Measurements from ENCODE around the gene NACC2. TPM values are rescaled to one million over a fixed set of nuclear protein-coding genes. Genes with fewer than 3 reads are reported as not detected.

Gene NACC2
- polyA plus RNA-seq, 1 donor (not counting 4 experiments of a cell fraction or from before 2014, with no cell fraction given): 4.6 TPM

GRCh38 chr9:136121801-136122200, 26.7 kb upstream of the NACC2 start:
- dilution Hi-C loops (cut with MboI; ENCODE audit: extremely low pct_ligation_motif_present, low sequenced_read_pairs): no loop called here
- no peak overlapping the region for H3K27ac ChIP-seq (ENCODE audit: control insufficient read depth, insufficient read depth, low read length)
- no peak overlapping the region for H2AFZ ChIP-seq (ENCODE audit: control insufficient read depth, low read length)
- peaks cover 13% of the 10 kb centered on the region for H3K79me2 ChIP-seq (ENCODE audit: control insufficient read depth, insufficient read depth, low read length)
- FAIRE-seq: no peak
- no peaks in the 10 kb centered on the region for H3K9me3 ChIP-seq (ENCODE audit: control insufficient read depth, low read depth, low read length)
- TF ChIP-seq CTCF (optimal IDR thresholded peaks at IDR 0.05 in 1 of 3, IDR thresholded peaks at IDR 0.05 in 1 of 3, conservative IDR thresholded peaks at IDR 0.05 in 1 of 3; ENCODE audit: extremely low read depth in 1 of 3, insufficient read depth in 2 of 3, low read length in 3 of 3): no peak
- DNase-seq (ENCODE audit: low read depth, low spot score): no peak
- H3K4me1 ChIP-seq (ENCODE audit: control insufficient read depth, extremely low read depth, insufficient read depth, low read length): peaks cover 19% of the 10 kb centered on the region
- no peaks in the 10 kb centered on the region for H3K9me1 ChIP-seq (ENCODE audit: control insufficient read depth, extremely low read depth, insufficient read depth, low read length)
- H3K4me2 ChIP-seq (ENCODE audit: control insufficient read depth, extremely low read depth, insufficient read depth, low read depth, low read length): no peak overlapping the region
- H4K20me1 ChIP-seq (ENCODE audit: control insufficient read depth, extremely low read depth, insufficient read depth, low read length): no peaks in the 10 kb centered on the region
- H3K9ac ChIP-seq (ENCODE audit: control insufficient read depth, extremely low read depth, insufficient read depth, low read length): no peak overlapping the region
- H3K27me3 ChIP-seq (ENCODE audit: control insufficient read depth, extremely low read depth, insufficient read depth, low read length): peaks cover under 1% of the 10 kb centered on the region
- no peak overlapping the region for H3K4me3 ChIP-seq (ENCODE audit: control insufficient read depth in 2 of 3, extremely low read depth in 1 of 3, insufficient read depth in 2 of 3, low read depth in 1 of 3, low read length in 3 of 3)
- no peaks in the 10 kb centered on the region for H3K36me3 ChIP-seq (ENCODE audit: control insufficient read depth in 2 of 2, extremely low read depth in 1 of 2, insufficient read depth in 2 of 2, low read length in 2 of 2)

GRCh38 chr9:136120438-136120844, 25.4 kb upstream of the NACC2 start:
- Histone ChIP-seq H3K4me3 (ENCODE audit: control insufficient read depth in 2 of 3, extremely low read depth in 1 of 3, insufficient read depth in 2 of 3, low read depth in 1 of 3, low read length in 3 of 3) (no peak overlapping the region), H3K79me2 (ENCODE audit: control insufficient read depth, insufficient read depth, low read length) (peaks cover 19% of the 10 kb centered on the region), H3K4me1 (ENCODE audit: control insufficient read depth, extremely low read depth, insufficient read depth, low read length) (peaks cover 19% of the 10 kb centered on the region), H3K36me3 (ENCODE audit: control insufficient read depth in 2 of 2, extremely low read depth in 1 of 2, insufficient read depth in 2 of 2, low read length in 2 of 2) (peaks cover 0 to under 1% of the 10 kb centered on the region in 2 experiments), H3K9ac (ENCODE audit: control insufficient read depth, extremely low read depth, insufficient read depth, low read length) (no peak overlapping the region), H3K9me1 (ENCODE audit: control insufficient read depth, extremely low read depth, insufficient read depth, low read length) (no peaks in the 10 kb centered on the region), H4K20me1 (ENCODE audit: control insufficient read depth, extremely low read depth, insufficient read depth, low read length) (no peaks in the 10 kb centered on the region), H3K27ac (ENCODE audit: control insufficient read depth, insufficient read depth, low read length) (no peak overlapping the region), H3K27me3 (ENCODE audit: control insufficient read depth, extremely low read depth, insufficient read depth, low read length) (no peaks in the 10 kb centered on the region), H3K4me2 (ENCODE audit: control insufficient read depth, extremely low read depth, insufficient read depth, low read depth, low read length) (no peak overlapping the region), H2AFZ (ENCODE audit: control insufficient read depth, low read length) (no peak overlapping the region), H3K9me3 (ENCODE audit: control insufficient read depth, low read depth, low read length) (no peaks in the 10 kb centered on the region)
- TF ChIP-seq EZH2 (IDR thresholded peaks at IDR 0.05; ENCODE audit: low read length): no peak
- no peak for TF ChIP-seq CTCF (optimal IDR thresholded peaks at IDR 0.05 in 1 of 3, IDR thresholded peaks at IDR 0.05 in 1 of 3, conservative IDR thresholded peaks at IDR 0.05 in 1 of 3; ENCODE audit: extremely low read depth in 1 of 3, insufficient read depth in 2 of 3, low read length in 3 of 3)
- FAIRE-seq (no peak), DNase-seq (ENCODE audit: low read depth, low spot score) (no peak)
- dilution Hi-C loops (cut with MboI; ENCODE audit: extremely low pct_ligation_motif_present, low sequenced_read_pairs): no loop called here
